Cardiac muscle cell (in vitro differentiated cells and primary cell): Measurements from ENCODE around the gene C20orf144. TPM values are rescaled to one million over a fixed set of nuclear protein-coding genes. Genes with fewer than 3 reads are reported as not detected.
"Not testable (repeated sequence)": the region's sequence is repeated elsewhere in the genome, so short reads cannot be mapped to it uniquely, and the experiment has no call there.

ENCODE experiments used
- DNase-seq, 2 donors: peaks; one replicate each; pipeline versions ENCODE4 v3.0.0 to v3.0.0-alpha.2; 2010 to 2017; ENCODE audit warnings: low read depth in 1 of 2, low spot score in 1 of 2
- H3K27ac ChIP-seq: fragments of 200-600 bp; sonication (generic); 2 replicates; pipeline ENCODE4 v1.5.1; 2016
- H3K27me3 ChIP-seq: fragments of 200-600 bp; sonication (generic); 2 replicates; pipeline ENCODE4 v1.6.0; 2016; ENCODE audit warnings: control low read depth
- H3K36me3 ChIP-seq: fragments of 200-600 bp; sonication (generic); 2 replicates; pipeline ENCODE4 v1.5.1; 2016; ENCODE audit warnings: control low read depth
- H3K4me1 ChIP-seq: fragments of 200-600 bp; sonication (generic); 2 replicates; pipeline ENCODE4 v1.8.1; 2017; ENCODE audit warnings: low read depth, mild to moderate bottlenecking, mixed run types
- H3K4me3 ChIP-seq: fragments of 200-600 bp; sonication (generic); 2 replicates; pipeline ENCODE4 v1.5.1; 2016; ENCODE audit warnings: mild to moderate bottlenecking
- H3K9me3 ChIP-seq: fragments of 200-600 bp; sonication (generic); 2 replicates; pipeline ENCODE4 v1.5.1; 2017; ENCODE audit warnings: low read depth, mild to moderate bottlenecking, control low read depth
- CTCF ChIP-seq: IDR thresholded peaks from 2 replicates; pipeline ENCODE4 v1.5.1; 2012; ENCODE audit warnings: low read depth, mild to moderate bottlenecking, low read length
- polyA plus RNA-seq: library from polyadenylated mRNA; unstranded; fragments of >200 nt; fragmentation: Nextera tagmentation; extraction: Ambion mirVana; gene quantifications from 2 replicates; pipeline ENCODE4 v1.2.1, GENCODE V29; 2016
- total RNA-seq: library from RNA; depleted of rRNA; stranded (reverse); fragments of >200 nt; gene quantifications from 2 replicates; pipeline ENCODE4 v1.2.3, GENCODE V29; 2016

C20orf144 gene
- total and polyA plus RNA-seq, 2 experiments from 2014 or later: 0.21 to 1.4 TPM

GRCh38 chr20:33646191-33646590, 15.9 kb upstream of the C20orf144 start:
- peaks cover 18% of the 10 kb centered on the region for H3K4me1 ChIP-seq
- no peak overlapping the region for H3K27ac ChIP-seq
- no peaks in the 10 kb centered on the region for H3K9me3 ChIP-seq
- H3K4me3 ChIP-seq: no peak overlapping the region
- H3K36me3 ChIP-seq: peaks cover 19% of the 10 kb centered on the region
- H3K27me3 ChIP-seq: no peaks in the 10 kb centered on the region
- no peak for TF ChIP-seq CTCF
- DNase-seq: no peak

GRCh38 chr20:33646959-33647602, 15.0 kb upstream of the C20orf144 start:
- DNase-seq: peak in 1 of 2 donors; percentile 59

GRCh38 chr20:33647603-33648395, 14.3 kb upstream of the C20orf144 start:
- Histone ChIP-seq H3K9me3 (no peaks in the 10 kb centered on the region), H3K4me1 (peaks cover 18% of the 10 kb centered on the region), H3K4me3 (no peak overlapping the region), H3K27me3 (no peaks in the 10 kb centered on the region), H3K36me3 (peaks cover 13% of the 10 kb centered on the region), H3K27ac (peak overlapping the region; percentile 54)
- DNase-seq: peak in 1 of 2 donors; percentile 61
- no peak for TF ChIP-seq CTCF

More at GRCh38 chr20:33646959-33647602, 15.0 kb upstream of the C20orf144 start:
- not testable (repeated sequence) for H3K9me3 ChIP-seq, H3K27me3 ChIP-seq, H3K4me3 ChIP-seq
- Histone ChIP-seq H3K4me1 (peaks cover 18% of the 10 kb centered on the region), H3K36me3 (peaks cover 13% of the 10 kb centered on the region), H3K27ac (peak overlapping the region; percentile 36)

GRCh38 chr20:33648396-33649004, 13.6 kb upstream of the C20orf144 start:
- peaks cover 13% of the 10 kb centered on the region for H3K36me3 ChIP-seq
- no peaks in the 10 kb centered on the region for H3K9me3 ChIP-seq
- H3K27ac ChIP-seq: peak overlapping the region; percentile 54
- no peak overlapping the region for H3K4me3 ChIP-seq
- H3K27me3 ChIP-seq: no peaks in the 10 kb centered on the region
- peak in 1 of 2 donors; percentile 74 for DNase-seq
- H3K4me1 ChIP-seq: peaks cover 18% of the 10 kb centered on the region
- TF ChIP-seq CTCF: no peak

- H3K36me3 ChIP-seq: peaks cover 13% of the 10 kb centered on the region
- peak overlapping the region; percentile 54 for H3K27ac ChIP-seq
- no peak for DNase-seq
- no peaks in the 10 kb centered on the region for H3K9me3 ChIP-seq
- H3K27me3 ChIP-seq: no peaks in the 10 kb centered on the region
- no peak for TF ChIP-seq CTCF
- no peak overlapping the region for H3K4me3 ChIP-seq
- H3K4me1 ChIP-seq: peaks cover 18% of the 10 kb centered on the region
Measured at GRCh38 chr20:33649201-33649681, 12.9 kb upstream of the C20orf144 start.
